NCI-H2196 (cell line): Measurements from ENCODE around the gene CALN1.
"Not testable (repeated sequence)": the region's sequence is repeated elsewhere in the genome, so short reads cannot be mapped to it uniquely, and the experiment has no call there.

Source experiments
- DNase-seq: peaks from one replicate; lab custom pipeline; 2025; ENCODE audit not compliant: unreplicated experiment; lab: John Stamatoyannopoulos, UW

CALN1 gene

GRCh38 chr7:71990138-71990462 lies 422.0 kb downstream of the CALN1 start:
- no peak for DNase-seq

GRCh38 chr7:71988201-71988600 lies 423.9 kb downstream of the CALN1 start:
- no peak for DNase-seq

GRCh38 chr7:71987200-71987767 lies 424.9 kb downstream of the CALN1 start:
- no peak for DNase-seq

GRCh38 chr7:71984348-71984747 lies 427.8 kb downstream of the CALN1 start:
- DNase-seq: no peak

GRCh38 chr7:71982851-71983250 lies 429.3 kb downstream of the CALN1 start:
- DNase-seq: no peak

GRCh38 chr7:71976645-71977044 lies 435.5 kb downstream of the CALN1 start:
- no peak for DNase-seq

GRCh38 chr7:71974611-71975010 lies 437.5 kb downstream of the CALN1 start:
- DNase-seq: no peak

GRCh38 chr7:71972534-71972933 lies 439.6 kb downstream of the CALN1 start:
- no peak for DNase-seq

GRCh38 chr7:71970725-71971124 lies 441.4 kb downstream of the CALN1 start:
- no peak for DNase-seq

GRCh38 chr7:71962636-71963035 lies 449.5 kb downstream of the CALN1 start:
- DNase-seq: no peak

GRCh38 chr7:71961283-71961682 lies 450.9 kb downstream of the CALN1 start:
- no peak for DNase-seq

- DNase-seq: no peak
These were observed 470.0 kb downstream of the CALN1 start for GRCh38 chr7:71942115-71942514.

GRCh38 chr7:71937840-71938371 lies 474.2 kb downstream of the CALN1 start:
- DNase-seq: no peak

GRCh38 chr7:71935674-71936073 lies 476.5 kb downstream of the CALN1 start:
- no peak for DNase-seq

GRCh38 chr7:71933426-71933825 lies 478.7 kb downstream of the CALN1 start:
- DNase-seq: no peak

GRCh38 chr7:71925663-71926062 lies 486.5 kb downstream of the CALN1 start:
- no peak for DNase-seq

- DNase-seq: not testable (repeated sequence)
These were observed 497.9 kb downstream of the CALN1 start for GRCh38 chr7:71914204-71914603.

GRCh38 chr7:71912476-71912875 lies 499.7 kb downstream of the CALN1 start:
- DNase-seq: no peak

GRCh38 chr7:71911051-71911450 lies 501.1 kb downstream of the CALN1 start:
- DNase-seq: no peak

GRCh38 chr7:71905821-71906220 lies 506.3 kb downstream of the CALN1 start:
- DNase-seq: no peak

- no peak for DNase-seq
These were observed 507.7 kb downstream of the CALN1 start for GRCh38 chr7:71904484-71904883.

GRCh38 chr7:71900556-71900955 lies 511.6 kb downstream of the CALN1 start:
- no peak for DNase-seq

- no peak for DNase-seq
These were observed 515.6 kb downstream of the CALN1 start for GRCh38 chr7:71896535-71896934.
